ENCODE measurements around the gene LAP3. TPM values are rescaled to one million over a fixed set of nuclear protein-coding genes. Genes with fewer than 3 reads are reported as not detected.
"Not testable (repeated sequence)": the region's sequence is repeated elsewhere in the genome, so short reads cannot be mapped to it uniquely, and the experiment has no call there.

Gene LAP3
- 71.0 and 72.1 TPM in 2 replicates for total RNA-seq (2014; rRNA removed; shearing (Covaris generic))

GRCh38 chr4:17576932-17577664, at the start of gene LAP3:
Gene LAP3, plus strand, starts transcription at chr4:17577198. Its CDS starts 268 bp downstream, at chr4:17577466.
- DNase-seq (ENCODE audit: low spot score), result peak; percentile 92

GRCh38 chr4:17528551-17529165, 48.3 kb upstream of the LAP3 start:
- DNase-seq (ENCODE audit: low spot score), result no peak

- no peak for DNase-seq (ENCODE audit: low spot score)
These were observed 45.3 kb upstream of the LAP3 start for GRCh38 chr4:17531538-17532285.

- DNase-seq (ENCODE audit: low spot score), result no peak
These were observed 42.3 kb upstream of the LAP3 start for GRCh38 chr4:17534705-17535104.

GRCh38 chr4:17535242-17535641, 41.8 kb upstream of the LAP3 start:
- no peak for DNase-seq (ENCODE audit: low spot score)

- no peak for DNase-seq (ENCODE audit: low spot score)
These were observed 41.1 kb upstream of the LAP3 start for GRCh38 chr4:17535906-17536305.

GRCh38 chr4:17537060-17537459, 39.9 kb upstream of the LAP3 start:
- DNase-seq (ENCODE audit: low spot score), result not testable (repeated sequence)

- peak; percentile 75 for DNase-seq (ENCODE audit: low spot score)
These were observed 32.8 kb upstream of the LAP3 start for GRCh38 chr4:17544205-17544604.

- peak; percentile 71 for DNase-seq (ENCODE audit: low spot score)
These were observed 32.2 kb upstream of the LAP3 start for GRCh38 chr4:17544831-17545234.

GRCh38 chr4:17545374-17546140, 31.4 kb upstream of the LAP3 start:
- DNase-seq (ENCODE audit: low spot score), result no peak

- no peak for DNase-seq (ENCODE audit: low spot score)
These were observed 30.8 kb upstream of the LAP3 start for GRCh38 chr4:17546222-17546621.

- no peak for DNase-seq (ENCODE audit: low spot score)
These were observed 30.3 kb upstream of the LAP3 start for GRCh38 chr4:17546678-17547077.

- no peak for DNase-seq (ENCODE audit: low spot score)
These were observed 26.4 kb upstream of the LAP3 start for GRCh38 chr4:17550549-17550948.

GRCh38 chr4:17552427-17552826, 24.6 kb upstream of the LAP3 start:
- DNase-seq (ENCODE audit: low spot score), result no peak

- DNase-seq (ENCODE audit: low spot score), result no peak
These were observed 22.4 kb upstream of the LAP3 start for GRCh38 chr4:17554568-17554967.

- DNase-seq (ENCODE audit: low spot score), result no peak
These were observed 20.5 kb upstream of the LAP3 start for GRCh38 chr4:17556498-17556897.

GRCh38 chr4:17557880-17558279, 19.1 kb upstream of the LAP3 start:
- DNase-seq (ENCODE audit: low spot score), result no peak

- DNase-seq (ENCODE audit: low spot score), result no peak
These were observed 17.9 kb upstream of the LAP3 start for GRCh38 chr4:17558941-17559708.

- DNase-seq (ENCODE audit: low spot score), result no peak
These were observed 17.3 kb upstream of the LAP3 start for GRCh38 chr4:17559709-17560048.

GRCh38 chr4:17560065-17560673, 16.8 kb upstream of the LAP3 start:
- DNase-seq (ENCODE audit: low spot score), result no peak

All from HT-29 (cell line).